Measurements from ENCODE around the gene MVK.

The MVK gene

DNA sequence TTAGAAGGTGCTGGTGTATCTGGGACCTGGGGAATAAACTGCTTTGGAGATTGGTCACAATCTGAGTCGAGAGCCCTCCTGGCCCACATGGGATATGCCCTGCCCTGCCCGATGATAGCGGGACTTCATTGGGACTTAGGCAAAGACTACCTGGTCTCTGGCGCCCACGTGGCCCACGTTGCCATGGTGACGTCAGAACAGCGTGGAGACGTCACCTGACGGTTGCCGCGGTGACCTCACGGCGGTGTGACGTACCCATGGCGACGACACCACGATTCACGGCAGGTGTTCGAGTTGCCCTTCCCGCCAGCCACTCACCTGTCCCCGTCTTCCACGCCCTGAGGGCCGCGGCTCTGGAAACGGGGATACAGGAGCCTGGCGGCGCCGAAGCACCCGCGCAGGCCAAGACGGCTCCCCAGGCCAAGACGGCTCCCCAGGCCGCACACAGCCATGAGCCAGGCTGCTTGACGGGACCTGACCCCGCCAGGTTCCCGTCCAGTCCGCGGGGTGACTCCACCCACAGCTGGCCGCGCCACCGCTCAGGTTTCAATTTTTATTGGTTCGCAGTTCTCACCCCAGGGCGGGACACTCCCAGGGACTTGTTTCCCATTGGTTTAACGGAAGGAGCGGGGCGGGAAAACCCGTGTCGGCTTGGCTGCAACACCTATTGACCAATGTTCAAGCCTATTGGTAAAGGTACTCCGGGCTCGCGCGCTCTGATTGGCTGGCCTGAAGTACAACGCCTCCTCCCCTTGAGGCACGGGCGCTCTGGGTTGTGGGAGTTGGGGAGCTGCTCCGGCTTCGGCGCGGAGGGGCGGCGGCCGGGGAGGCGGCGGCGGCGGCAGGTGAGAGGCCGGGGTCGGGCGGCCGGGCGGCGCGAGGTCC is at the start of gene MVK, which contains the start of gene MMAB:
MVK (plus strand) TSS at position 766 of the 885 bp plus-strand sequence. CDS start 1,029 bp downstream, outside the sequence.
MMAB (minus strand) TSS at position 476 of the 885 bp plus-strand sequence; CDS start at position 452, 24 bp downstream.
- TF ChIP-seq, protein P1, sequence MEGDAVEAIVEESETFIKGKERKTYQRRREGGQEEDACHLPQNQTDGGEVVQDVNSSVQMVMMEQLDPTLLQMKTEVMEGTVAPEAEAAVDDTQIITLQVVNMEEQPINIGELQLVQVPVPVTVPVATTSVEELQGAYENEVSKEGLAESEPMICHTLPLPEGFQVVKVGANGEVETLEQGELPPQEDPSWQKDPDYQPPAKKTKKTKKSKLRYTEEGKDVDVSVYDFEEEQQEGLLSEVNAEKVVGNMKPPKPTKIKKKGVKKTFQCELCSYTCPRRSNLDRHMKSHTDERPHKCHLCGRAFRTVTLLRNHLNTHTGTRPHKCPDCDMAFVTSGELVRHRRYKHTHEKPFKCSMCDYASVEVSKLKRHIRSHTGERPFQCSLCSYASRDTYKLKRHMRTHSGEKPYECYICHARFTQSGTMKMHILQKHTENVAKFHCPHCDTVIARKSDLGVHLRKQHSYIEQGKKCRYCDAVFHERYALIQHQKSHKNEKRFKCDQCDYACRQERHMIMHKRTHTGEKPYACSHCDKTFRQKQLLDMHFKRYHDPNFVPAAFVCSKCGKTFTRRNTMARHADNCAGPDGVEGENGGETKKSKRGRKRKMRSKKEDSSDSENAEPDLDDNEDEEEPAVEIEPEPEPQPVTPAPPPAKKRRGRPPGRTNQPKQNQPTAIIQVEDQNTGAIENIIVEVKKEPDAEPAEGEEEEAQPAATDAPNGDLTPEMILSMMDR (IDR thresholded peaks at IDR 0.05; ENCODE audit: control insufficient read depth, extremely low read depth, insufficient read depth), result no peak
- peak; percentile 99 for DNase-seq (ENCODE audit: low read depth)
- H3K4me3 ChIP-seq (ENCODE audit: low read depth, low read length), result peak within 1 kb of the TSS; percentile 91

DNA sequence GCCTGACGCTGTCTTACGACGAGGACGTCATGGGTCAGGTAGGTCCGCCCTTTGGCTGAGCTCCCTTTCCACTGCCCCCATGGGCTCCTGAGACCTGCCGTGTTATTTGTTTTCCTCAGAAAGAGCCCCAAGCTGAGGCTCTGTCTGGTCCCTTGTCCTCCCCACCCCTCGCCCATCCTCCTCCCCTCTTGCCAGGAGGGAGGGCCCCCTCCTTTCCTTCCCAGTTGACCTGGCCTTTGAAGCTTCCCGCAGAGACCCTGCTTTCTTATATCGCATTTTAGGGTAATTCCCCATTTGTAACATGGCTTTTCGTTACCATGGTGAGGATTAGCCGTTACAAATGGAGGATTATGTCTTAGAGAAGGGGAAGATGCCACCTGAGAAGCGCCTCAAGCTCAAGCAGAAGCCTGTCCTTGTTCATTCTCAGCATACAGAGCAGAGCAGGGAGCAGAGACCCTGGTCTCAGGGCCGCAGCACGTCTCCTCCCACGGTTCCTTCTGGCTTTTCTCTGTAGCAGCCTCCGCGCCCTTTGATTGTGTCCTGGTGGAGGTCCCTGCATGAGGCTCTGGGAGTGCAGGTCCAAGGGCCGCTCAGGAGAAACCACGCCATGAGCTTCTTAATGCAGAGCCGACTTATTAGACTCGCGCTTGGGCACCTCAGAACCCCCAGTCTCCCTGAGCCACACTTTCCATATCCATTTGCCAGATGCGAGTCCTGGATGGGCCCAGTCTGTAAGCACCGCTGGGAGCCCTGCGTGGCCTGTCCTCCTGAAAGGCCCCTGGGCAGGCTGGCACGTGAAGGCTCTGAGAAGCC is 48.9 kb upstream of the MVK start:
- H3K4me3 ChIP-seq (ENCODE audit: low read depth, low read length), result no peak overlapping the region
- TF ChIP-seq, protein P1 (IDR thresholded peaks at IDR 0.05; ENCODE audit: control insufficient read depth, extremely low read depth, insufficient read depth), result no peak
- no peak for DNase-seq (ENCODE audit: low read depth)

DNA sequence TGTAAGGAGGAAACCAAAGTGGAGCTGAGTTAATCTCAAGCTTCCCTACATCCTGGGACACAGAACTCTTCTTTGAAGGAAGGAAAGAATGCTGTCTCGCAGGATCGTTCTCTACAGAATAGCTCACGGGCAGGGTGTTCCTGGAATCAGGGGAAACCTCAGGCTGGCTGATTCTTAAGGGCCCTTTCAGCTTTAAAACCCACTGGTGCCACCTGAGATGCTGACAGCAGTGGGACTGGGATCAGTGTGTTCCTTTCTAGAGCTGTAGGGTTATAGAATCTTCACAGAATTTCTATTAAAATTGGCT is 48.4 kb upstream of the MVK start:
- DNase-seq (ENCODE audit: low read depth), result no peak
- TF ChIP-seq, protein P1 (IDR thresholded peaks at IDR 0.05; ENCODE audit: control insufficient read depth, extremely low read depth, insufficient read depth), result no peak
- H3K4me3 ChIP-seq (ENCODE audit: low read depth, low read length), result no peak overlapping the region

DNA sequence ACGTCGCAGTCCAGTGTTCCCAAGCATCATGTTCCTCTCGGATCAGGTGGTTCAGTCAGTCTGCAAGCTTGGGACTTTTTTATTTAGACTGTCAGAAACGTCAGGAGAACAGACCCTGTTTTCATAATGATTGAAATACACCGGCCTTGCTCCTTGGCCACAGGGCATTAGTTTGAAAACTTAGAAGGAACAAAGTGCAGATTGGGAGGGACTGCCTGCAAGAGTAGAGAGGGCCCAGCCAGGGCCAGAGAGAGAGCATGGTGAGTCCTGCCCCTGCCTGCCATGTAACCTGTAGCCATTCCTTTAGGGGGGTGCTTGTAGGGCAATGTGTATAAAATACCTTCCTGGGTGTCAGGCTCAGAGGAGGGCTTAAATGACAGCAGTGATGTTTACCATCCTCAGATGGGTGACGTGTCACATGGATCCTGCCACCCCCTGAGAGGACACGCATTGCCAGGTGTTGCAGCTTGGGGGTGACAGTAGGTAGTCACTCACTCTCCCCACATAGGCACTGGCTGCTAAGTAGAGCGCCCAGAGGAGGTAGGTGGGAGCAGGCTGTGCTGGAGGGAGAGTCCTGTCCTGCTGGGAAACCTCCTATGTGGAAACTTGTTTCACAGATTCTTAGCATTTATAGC is 46.0 kb upstream of the MVK start:
- no peak for DNase-seq (ENCODE audit: low read depth)
- TF ChIP-seq, protein P1 (IDR thresholded peaks at IDR 0.05; ENCODE audit: control insufficient read depth, extremely low read depth, insufficient read depth), result no peak
- H3K4me3 ChIP-seq (ENCODE audit: low read depth, low read length), result no peak overlapping the region

DNA sequence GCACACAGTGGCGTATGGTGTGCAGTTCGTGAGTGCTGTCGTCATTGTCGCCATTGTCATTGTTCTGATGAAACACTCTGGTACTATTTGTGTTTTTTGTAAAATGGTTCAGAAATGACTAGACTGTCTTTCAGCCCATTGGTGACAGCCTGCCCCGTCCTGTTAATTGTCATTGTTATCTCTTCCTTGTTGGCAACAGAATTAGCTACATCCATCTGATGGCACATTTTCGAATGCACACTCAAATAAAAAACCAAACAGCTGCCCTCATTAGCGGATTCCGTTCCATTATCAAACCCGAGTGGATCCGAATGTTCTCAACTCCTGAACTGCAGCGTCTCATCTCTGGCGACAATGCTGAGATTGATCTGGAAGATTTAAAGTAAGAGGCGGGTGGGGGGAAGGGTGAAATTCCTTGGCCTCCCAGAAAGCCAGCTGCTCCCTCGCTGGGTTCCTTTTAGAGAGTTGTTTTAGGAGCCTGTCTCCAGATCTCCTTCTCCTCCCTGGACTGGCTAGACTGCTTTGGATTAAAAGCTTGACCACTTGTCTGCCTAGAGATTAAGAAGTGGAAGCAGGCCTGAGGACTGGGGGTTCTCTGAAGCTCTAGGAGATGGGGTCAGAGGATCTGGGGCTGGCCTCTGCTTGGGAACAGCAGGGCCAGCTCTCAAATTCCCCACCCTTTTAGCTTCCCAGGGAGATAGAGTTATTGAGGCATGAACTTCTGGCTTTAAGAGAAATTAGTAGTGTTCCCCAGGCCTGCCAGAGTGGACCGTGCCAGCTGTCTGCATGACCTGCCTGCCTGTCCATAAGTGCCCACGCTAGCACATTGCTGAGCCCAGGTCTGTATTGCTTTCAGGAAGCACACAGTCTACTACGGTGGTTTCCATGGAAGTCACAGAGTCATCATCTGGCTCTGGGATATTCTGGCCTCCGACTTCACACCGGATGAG is 43.6 kb upstream of the MVK start:
- DNase-seq (ENCODE audit: low read depth), result no peak
- TF ChIP-seq, protein P1 (IDR thresholded peaks at IDR 0.05; ENCODE audit: control insufficient read depth, extremely low read depth, insufficient read depth), result no peak
- no peak overlapping the region for H3K4me3 ChIP-seq (ENCODE audit: low read depth, low read length)

DNA sequence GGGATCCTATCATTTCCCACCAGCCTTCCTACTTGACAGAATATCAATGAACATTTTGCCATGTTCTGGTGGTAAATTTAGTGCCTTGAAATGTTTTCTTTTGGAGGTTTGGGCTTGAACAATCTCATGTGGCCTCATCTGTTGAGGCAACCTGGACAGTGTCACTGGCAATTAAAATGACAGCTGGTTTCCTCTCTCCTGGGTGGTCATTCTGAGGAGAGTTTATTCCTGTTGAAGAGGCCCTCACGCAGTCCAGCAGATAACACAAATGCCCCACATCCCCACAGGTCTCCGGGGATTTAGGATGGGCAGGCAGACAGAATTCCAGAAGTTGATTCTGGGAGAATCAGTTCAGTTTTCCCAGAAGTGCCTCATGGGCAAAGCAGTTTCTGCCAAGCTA is 42.2 kb upstream of the MVK start:
- TF ChIP-seq, protein P1 (IDR thresholded peaks at IDR 0.05; ENCODE audit: control insufficient read depth, extremely low read depth, insufficient read depth), result no peak

More for the DNA sequence above, 42.2 kb upstream of the MVK start:
- DNase-seq (ENCODE audit: low read depth), result no peak
- H3K4me3 ChIP-seq (ENCODE audit: low read depth, low read length), result no peak overlapping the region
